T-helper 17 cell (primary cell): Measurements from ENCODE around the gene ZNF609. TPM values are rescaled to one million over a fixed set of nuclear protein-coding genes. Genes with fewer than 3 reads are reported as not detected.
A peak's percentile ranks its signal among the peaks of the same experiment; 100 is the strongest.

ENCODE experiments used
- ATAC-seq: fragments of 150-1000 bp; cut with Tn5 transposase; 2 replicates; pipeline ENCODE4 v1.10.0; 2021; ENCODE audit warnings: mild to moderate bottlenecking, moderate library complexity
- DNase-seq, 3 donors: peaks; one replicate each; pipeline versions ENCODE4 v3.0.0 to v3.0.0-alpha.2; 2020 to 2021
- H3K9me3 ChIP-seq: one replicate; pipeline ENCODE4 v1.7.0; 2013; ENCODE audit warnings: low read length, mild to moderate bottlenecking; ENCODE audit not compliant: control insufficient read depth, poor library complexity, severe bottlenecking
- H3K27ac Mint-ChIP-seq: one replicate; pipeline ENCODE4 v1.8.0; 2022; ENCODE audit warnings: mild to moderate bottlenecking, moderate library complexity, mixed read lengths
- H3K27me3 Mint-ChIP-seq: one replicate; pipeline ENCODE4 v1.8.0; 2022; ENCODE audit warnings: mixed read lengths
- H3K36me3 Mint-ChIP-seq: one replicate; pipeline ENCODE4 v1.8.0; 2022; ENCODE audit warnings: low read depth, mixed read lengths
- H3K4me1 Mint-ChIP-seq: one replicate; pipeline ENCODE4 v1.8.0; 2022; ENCODE audit warnings: mild to moderate bottlenecking, mixed read lengths
- H3K4me3 Mint-ChIP-seq: one replicate; pipeline ENCODE4 v1.8.0; 2022; ENCODE audit warnings: mild to moderate bottlenecking, moderate library complexity, mixed read lengths
- total RNA-seq, 4 donors: library from RNA in 2 of 4; stranded (reverse) in 2 of 4; gene quantifications; one replicate each; pipeline ENCODE4 v1.2.3 and lab custom pipeline; 2022 to 2026

Gene ZNF609
- total RNA-seq, 2 donors from 2014 or later = 37.6 to 43.2 TPM

DNA sequence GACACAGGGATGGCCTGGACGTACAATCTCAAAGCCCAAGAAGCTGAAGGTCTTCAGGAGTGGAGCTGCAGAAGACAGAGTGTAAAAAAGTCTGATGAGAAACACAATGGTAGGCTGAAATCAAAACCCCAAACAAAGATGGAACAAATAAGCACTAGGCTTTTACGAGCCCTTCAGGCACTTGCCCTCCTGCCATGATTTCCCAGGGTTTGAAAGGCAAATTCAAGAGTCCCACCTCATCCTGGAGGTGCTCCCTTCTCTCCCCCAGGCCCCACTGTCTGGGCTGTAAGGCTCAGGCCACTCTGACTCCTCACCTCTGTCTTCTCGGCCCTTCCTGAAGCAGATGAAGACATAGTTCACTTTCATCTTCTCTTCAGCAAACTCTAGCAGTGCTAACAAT, 228.4 kb downstream of the ZNF609 start:
- H3K27ac Mint-ChIP-seq = peak overlapping the region; percentile 68

DNA sequence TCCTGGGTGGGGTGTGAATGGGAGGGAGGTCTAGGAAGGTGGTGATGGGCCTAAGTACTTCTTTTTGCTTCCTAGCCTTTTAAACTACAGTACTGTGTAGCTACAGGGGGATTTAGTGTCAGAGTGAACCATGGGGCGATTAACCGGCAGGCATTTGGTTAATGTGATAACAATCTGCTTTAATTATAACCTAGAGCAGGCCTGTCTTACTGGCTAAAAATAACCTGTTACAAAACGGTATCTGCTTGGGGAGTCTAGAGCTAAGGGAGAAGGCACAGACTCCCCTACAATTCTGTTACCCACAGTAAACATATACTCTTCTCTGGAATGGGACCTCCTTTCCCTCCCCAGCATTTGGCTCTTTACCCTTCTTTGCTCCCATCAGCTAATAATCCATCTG, 229.6 kb downstream of the ZNF609 start:
- H3K27me3 Mint-ChIP-seq = no peaks in the 10 kb centered on the region
- ATAC-seq (no peak), DNase-seq (no peak)
- H3K9me3 ChIP-seq = no peaks in the 10 kb centered on the region
- no peak overlapping the region for H3K4me3 Mint-ChIP-seq
- peaks cover 3% of the 10 kb centered on the region for H3K36me3 Mint-ChIP-seq
- no peak overlapping the region for H3K27ac Mint-ChIP-seq
- H3K4me1 Mint-ChIP-seq = peaks cover 2% of the 10 kb centered on the region

More for the DNA sequence above, 228.4 kb downstream of the ZNF609 start:
- H3K4me1 Mint-ChIP-seq = peaks cover 2% of the 10 kb centered on the region
- H3K4me3 Mint-ChIP-seq = no peak overlapping the region
- no peak for DNase-seq
- peaks cover 3% of the 10 kb centered on the region for H3K36me3 Mint-ChIP-seq
- ATAC-seq = no peak
- H3K9me3 ChIP-seq = no peaks in the 10 kb centered on the region
- H3K27me3 Mint-ChIP-seq = no peaks in the 10 kb centered on the region

DNA sequence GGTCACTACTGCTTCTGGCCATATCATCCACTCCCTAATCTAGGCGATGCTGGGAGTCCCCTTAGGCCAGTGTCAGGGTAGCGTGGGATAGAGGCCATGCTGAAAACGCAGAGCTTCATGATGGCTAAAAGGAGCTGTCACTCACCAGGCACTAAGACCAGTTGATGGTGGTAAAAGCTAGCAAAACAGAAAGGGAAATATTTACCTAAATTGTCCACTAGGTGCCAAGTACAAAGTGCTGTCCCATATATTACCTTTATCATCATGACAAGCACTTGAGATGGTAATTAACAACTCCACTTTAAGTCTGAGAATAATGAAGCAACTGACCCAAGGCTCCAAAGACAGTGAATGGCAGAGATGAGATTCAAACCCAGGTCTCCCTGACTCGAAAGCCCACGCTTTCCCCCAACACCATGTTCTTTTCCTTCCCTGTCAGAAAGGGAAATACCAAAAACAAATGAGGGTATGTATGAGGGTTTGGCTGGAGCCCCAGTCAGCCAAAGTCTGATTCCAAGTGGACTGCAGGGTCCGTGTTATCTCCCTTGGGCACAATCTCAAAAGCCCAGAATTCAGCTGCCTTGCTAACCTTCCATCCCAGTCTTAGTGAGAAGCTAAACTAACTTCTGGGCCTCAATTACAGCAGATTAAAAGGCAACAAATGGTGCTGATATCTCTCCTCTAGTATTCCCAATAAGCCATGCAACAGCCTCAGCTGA, 230.4 kb downstream of the ZNF609 start:
- Mint-ChIP-seq H3K36me3 (peaks cover 3% of the 10 kb centered on the region), H3K27ac (no peak overlapping the region), H3K4me3 (no peak overlapping the region), H3K4me1 (peaks cover 6% of the 10 kb centered on the region), H3K27me3 (no peaks in the 10 kb centered on the region)
- ATAC-seq (no peak), DNase-seq (no peak)
- no peaks in the 10 kb centered on the region for H3K9me3 ChIP-seq

DNA sequence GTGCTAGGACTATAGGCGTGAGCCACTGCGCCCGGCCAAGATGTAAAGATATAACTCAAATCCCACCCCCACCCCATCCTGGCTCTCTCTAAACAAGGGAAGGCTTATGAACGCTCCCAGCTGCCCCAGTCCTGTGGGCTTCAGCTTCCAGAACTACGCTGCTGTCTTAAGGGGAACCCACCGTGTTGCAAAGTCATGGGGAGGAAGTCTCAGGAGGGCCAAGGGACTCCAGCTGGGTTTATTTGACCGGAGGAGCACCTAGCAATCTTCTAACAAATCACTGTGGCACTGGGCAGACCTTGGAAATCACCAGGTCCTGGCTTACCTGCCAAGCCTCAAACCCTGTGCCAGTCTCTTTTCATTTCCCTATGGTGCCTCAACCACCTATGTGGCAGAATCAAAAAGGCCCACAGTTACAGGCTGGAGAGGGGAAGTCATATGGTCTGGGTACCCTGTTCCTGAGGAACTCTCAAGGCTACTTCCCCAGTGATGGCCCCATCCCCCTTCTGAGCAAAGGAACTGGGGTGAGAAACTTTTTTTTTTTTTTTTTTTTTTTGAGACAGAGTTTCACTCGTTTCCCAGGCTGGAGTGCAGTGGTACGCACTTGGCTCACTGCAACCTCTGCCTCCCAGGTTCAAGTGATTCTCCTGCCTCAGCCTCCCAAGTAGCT, 231.7 kb downstream of the ZNF609 start:
- H3K27ac Mint-ChIP-seq = no peak overlapping the region
- no peak for DNase-seq
- H3K4me1 Mint-ChIP-seq = peaks cover 6% of the 10 kb centered on the region
- peaks cover 3% of the 10 kb centered on the region for H3K36me3 Mint-ChIP-seq
- ATAC-seq = no peak
- H3K4me3 Mint-ChIP-seq = no peak overlapping the region
- H3K27me3 Mint-ChIP-seq = no peaks in the 10 kb centered on the region
- no peaks in the 10 kb centered on the region for H3K9me3 ChIP-seq

GRCh38 chr15:64693134-64693533, 232.8 kb downstream of the ZNF609 start:
- ATAC-seq (no peak), DNase-seq (no peak)

GRCh38 chr15:64694816-64695215, 234.4 kb downstream of the ZNF609 start:
- Mint-ChIP-seq H3K27me3 (no peaks in the 10 kb centered on the region), H3K36me3 (no peaks in the 10 kb centered on the region), H3K4me3 (no peak overlapping the region), H3K27ac (no peak overlapping the region), H3K4me1 (peaks cover 27% of the 10 kb centered on the region)
- no peaks in the 10 kb centered on the region for H3K9me3 ChIP-seq
- ATAC-seq = no peak
- DNase-seq = no peak

More at GRCh38 chr15:64693134-64693533, 232.8 kb downstream of the ZNF609 start:
- no peaks in the 10 kb centered on the region for H3K9me3 ChIP-seq
- Mint-ChIP-seq H3K36me3 (peaks cover under 1% of the 10 kb centered on the region), H3K4me3 (no peak overlapping the region), H3K27ac (no peak overlapping the region), H3K27me3 (no peaks in the 10 kb centered on the region), H3K4me1 (peaks cover 12% of the 10 kb centered on the region)

DNA sequence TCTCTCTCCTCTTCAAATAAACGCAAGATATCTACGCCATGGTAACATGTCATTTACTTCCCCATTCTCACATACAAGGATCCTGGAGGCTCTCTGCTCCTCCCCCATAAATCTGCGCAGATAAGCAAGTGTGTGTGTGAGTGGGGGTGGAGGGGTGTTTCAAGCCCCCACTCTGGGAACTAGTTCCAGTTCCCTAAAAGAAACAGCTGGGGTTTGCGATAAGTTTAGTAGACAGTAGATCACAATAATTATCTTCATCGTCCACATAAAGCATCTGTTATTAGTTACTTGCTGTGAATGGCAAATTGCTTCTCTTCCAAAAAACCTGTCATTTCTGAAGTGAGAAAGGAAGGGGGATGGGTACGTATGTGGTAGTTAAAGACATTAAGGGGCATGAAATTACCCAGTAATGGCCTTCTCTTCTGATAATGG, 235.2 kb downstream of the ZNF609 start:
- no peaks in the 10 kb centered on the region for H3K9me3 ChIP-seq
- ATAC-seq = peak; percentile 71
- Mint-ChIP-seq H3K4me3 (peak overlapping the region; percentile 15), H3K4me1 (peaks cover 34% of the 10 kb centered on the region), H3K27me3 (no peaks in the 10 kb centered on the region), H3K36me3 (peaks cover 3% of the 10 kb centered on the region), H3K27ac (peak overlapping the region; percentile 92)
- no peak for DNase-seq

DNA sequence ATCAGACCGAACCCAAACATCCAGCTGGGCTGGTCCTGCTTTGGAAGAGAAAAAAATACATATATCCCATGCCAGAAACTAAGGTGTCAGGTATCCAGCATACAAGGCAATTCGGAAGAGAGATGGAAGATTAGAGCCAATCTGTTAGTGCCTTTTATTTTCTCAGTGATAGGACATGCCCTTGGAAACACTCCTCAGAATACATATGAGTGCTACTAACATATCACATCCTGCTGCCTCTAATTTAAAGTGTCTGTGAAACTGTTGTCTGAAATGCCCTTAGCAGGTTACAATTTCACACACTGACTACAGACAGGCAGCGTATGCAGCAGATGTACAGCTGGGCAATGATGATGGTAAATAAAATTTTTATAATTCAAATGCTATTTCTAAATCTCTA, 236.1 kb downstream of the ZNF609 start:
- Mint-ChIP-seq H3K27ac (peak overlapping the region; percentile 92), H3K36me3 (peaks cover 3% of the 10 kb centered on the region), H3K4me3 (peak overlapping the region; percentile 39), H3K27me3 (no peaks in the 10 kb centered on the region), H3K4me1 (peaks cover 44% of the 10 kb centered on the region)
- DNase-seq (no peak), ATAC-seq (no peak)
- no peaks in the 10 kb centered on the region for H3K9me3 ChIP-seq

DNA sequence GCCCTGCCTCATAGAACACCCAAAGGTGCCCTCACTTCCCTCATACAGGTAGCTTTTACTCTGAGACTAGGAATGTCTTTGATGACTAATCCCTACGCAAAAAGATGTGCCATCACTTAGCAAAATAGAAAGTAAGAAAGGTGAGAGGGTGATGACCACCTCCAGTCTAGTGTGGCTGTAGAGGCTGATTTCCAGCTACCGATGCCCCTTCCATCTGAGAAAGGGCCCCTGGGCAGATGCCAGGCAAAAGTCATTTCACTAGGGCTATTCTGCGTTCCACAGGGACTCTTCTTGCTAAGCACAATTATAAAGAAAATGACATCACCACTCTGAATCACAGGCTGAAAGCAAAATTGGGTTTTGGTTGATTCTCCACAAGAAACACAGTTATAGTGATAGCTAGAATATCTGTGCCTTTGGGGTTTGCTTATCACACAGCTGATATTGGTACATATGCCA, 237.6 kb downstream of the ZNF609 start:
- H3K27ac Mint-ChIP-seq = peak overlapping the region; percentile 92
- ATAC-seq (no peak), DNase-seq (no peak)
- H3K4me3 Mint-ChIP-seq = no peak overlapping the region
- H3K36me3 Mint-ChIP-seq = peaks cover 3% of the 10 kb centered on the region
- H3K27me3 Mint-ChIP-seq = no peaks in the 10 kb centered on the region
- H3K9me3 ChIP-seq = no peaks in the 10 kb centered on the region
- H3K4me1 Mint-ChIP-seq = peaks cover 54% of the 10 kb centered on the region

GRCh38 chr15:64698823-64699222, 238.4 kb downstream of the ZNF609 start:
- Mint-ChIP-seq H3K27me3 (no peaks in the 10 kb centered on the region), H3K4me1 (peaks cover 60% of the 10 kb centered on the region), H3K4me3 (peak overlapping the region; percentile 69), H3K36me3 (peaks cover 3% of the 10 kb centered on the region), H3K27ac (peak overlapping the region; percentile 92)
- no peak for DNase-seq
- no peak for ATAC-seq
- H3K9me3 ChIP-seq = no peaks in the 10 kb centered on the region

DNA sequence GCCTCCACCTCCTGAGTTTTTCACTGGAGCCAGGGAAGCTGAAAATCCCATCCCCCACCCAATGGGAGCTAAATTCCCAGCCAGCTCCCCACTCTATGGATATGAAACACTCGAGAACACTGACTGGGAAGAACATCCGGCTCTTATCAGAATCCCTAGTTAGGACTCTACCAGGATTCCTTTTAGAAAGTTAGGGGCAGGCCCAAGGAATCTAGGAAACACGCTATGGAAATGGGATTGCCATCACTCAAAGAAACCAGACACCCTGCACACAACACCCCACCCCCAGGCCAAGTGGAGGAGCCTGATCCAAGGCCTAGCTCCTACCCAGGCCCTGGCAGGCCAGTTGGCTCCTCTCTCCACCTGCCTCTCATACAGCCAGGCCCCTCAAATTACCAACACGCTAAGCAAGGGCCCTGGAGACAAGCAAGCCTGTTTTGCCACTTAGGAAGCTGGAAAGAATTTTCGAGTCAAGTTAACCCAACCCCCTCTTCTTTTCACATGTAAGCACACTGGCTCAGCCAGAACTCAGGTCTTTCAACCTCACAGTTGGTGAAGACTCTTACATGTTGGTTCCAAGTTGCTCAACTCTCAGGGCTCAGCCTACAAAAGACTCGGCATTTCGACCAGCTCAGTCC, 239.5 kb downstream of the ZNF609 start:
- ATAC-seq (no peak), DNase-seq (no peak)
- Mint-ChIP-seq H3K27ac (peak overlapping the region; percentile 92), H3K4me1 (peaks cover 61% of the 10 kb centered on the region), H3K27me3 (no peaks in the 10 kb centered on the region), H3K36me3 (peaks cover 3% of the 10 kb centered on the region), H3K4me3 (peak overlapping the region; percentile 95)
- no peaks in the 10 kb centered on the region for H3K9me3 ChIP-seq

DNA sequence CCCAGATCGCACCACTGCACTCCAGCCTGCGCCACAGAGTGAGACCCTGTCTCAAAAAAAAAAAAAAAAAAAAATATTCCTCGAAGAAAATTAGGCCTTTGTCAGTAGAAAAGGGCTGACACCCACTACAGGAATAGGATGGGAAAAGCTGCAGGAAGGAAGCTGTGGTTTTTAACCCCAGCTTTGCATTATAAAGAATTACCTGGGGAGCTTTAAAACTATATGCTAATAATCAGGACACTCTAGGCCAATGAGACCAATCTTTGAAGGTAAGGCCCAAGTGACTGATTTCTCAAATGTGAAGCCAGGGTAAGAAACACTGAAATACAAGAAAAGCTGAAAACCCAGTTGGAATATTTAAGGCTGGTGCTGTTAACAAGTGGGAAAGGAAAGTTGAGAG, 240.7 kb downstream of the ZNF609 start:
- ATAC-seq (no peak), DNase-seq (no peak)
- H3K9me3 ChIP-seq = no peaks in the 10 kb centered on the region
- Mint-ChIP-seq H3K36me3 (peaks cover 3% of the 10 kb centered on the region), H3K27ac (peak overlapping the region; percentile 92), H3K4me3 (peak overlapping the region; percentile 95), H3K27me3 (no peaks in the 10 kb centered on the region), H3K4me1 (peaks cover 60% of the 10 kb centered on the region)

- peak overlapping the region; percentile 92 for H3K27ac Mint-ChIP-seq
- peak overlapping the region; percentile 95 for H3K4me3 Mint-ChIP-seq
- DNase-seq (no peak), ATAC-seq (no peak)
- H3K36me3 Mint-ChIP-seq = peaks cover 3% of the 10 kb centered on the region
- no peaks in the 10 kb centered on the region for H3K9me3 ChIP-seq
- H3K4me1 Mint-ChIP-seq = peaks cover 61% of the 10 kb centered on the region
- H3K27me3 Mint-ChIP-seq = no peaks in the 10 kb centered on the region
Observed at GRCh38 chr15:64701482-64702184, 241.3 kb downstream of the ZNF609 start.
